ENCODE data around the gene SLCO6A1. TPM values are rescaled to one million over a fixed set of nuclear protein-coding genes. Genes with fewer than 3 reads are reported as not detected.

SLCO6A1 gene
- polyA plus RNA-seq, 1 donor (not counting 4 experiments of a cell fraction or from before 2014, with no cell fraction given), result not detected

DNA sequence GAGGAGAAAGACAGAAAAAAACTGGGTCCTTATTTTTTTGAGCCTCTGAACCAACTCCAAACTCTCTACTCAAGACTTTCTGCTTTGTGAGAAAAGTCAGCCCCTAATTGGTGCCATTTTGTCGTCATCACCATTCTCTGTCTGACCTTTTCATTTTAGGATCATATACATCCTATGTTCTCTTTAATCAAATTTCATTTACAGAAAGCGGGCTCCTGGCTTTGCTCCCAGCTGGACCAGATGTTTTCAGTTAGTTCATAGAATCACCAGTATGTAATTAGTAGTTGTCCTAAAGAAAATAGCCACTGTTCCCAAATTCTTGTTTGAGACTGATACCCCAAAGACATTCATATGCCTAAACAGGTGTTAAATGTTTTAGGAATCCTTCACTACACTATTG lies 174.1 kb downstream of the SLCO6A1 start:
- TF ChIP-seq, protein P1, sequence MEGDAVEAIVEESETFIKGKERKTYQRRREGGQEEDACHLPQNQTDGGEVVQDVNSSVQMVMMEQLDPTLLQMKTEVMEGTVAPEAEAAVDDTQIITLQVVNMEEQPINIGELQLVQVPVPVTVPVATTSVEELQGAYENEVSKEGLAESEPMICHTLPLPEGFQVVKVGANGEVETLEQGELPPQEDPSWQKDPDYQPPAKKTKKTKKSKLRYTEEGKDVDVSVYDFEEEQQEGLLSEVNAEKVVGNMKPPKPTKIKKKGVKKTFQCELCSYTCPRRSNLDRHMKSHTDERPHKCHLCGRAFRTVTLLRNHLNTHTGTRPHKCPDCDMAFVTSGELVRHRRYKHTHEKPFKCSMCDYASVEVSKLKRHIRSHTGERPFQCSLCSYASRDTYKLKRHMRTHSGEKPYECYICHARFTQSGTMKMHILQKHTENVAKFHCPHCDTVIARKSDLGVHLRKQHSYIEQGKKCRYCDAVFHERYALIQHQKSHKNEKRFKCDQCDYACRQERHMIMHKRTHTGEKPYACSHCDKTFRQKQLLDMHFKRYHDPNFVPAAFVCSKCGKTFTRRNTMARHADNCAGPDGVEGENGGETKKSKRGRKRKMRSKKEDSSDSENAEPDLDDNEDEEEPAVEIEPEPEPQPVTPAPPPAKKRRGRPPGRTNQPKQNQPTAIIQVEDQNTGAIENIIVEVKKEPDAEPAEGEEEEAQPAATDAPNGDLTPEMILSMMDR (optimal IDR thresholded peaks at IDR 0.05 in 1 of 3, IDR thresholded peaks at IDR 0.05 in 1 of 3, conservative IDR thresholded peaks at IDR 0.05 in 1 of 3; ENCODE audit: extremely low read depth in 1 of 3, insufficient read depth in 2 of 3, low read length in 3 of 3), result no peak
- TF ChIP-seq EZH2 (IDR thresholded peaks at IDR 0.05; ENCODE audit: low read length), result no peak
- no peaks in the 10 kb centered on the region for H3K79me2 ChIP-seq (ENCODE audit: control insufficient read depth, insufficient read depth, low read length)

More for the DNA sequence above, 174.1 kb downstream of the SLCO6A1 start:
- no peaks in the 10 kb centered on the region for H3K9me3 ChIP-seq (ENCODE audit: control insufficient read depth, low read depth, low read length)
- H3K27ac ChIP-seq (ENCODE audit: control insufficient read depth, insufficient read depth, low read length), result no peak overlapping the region
- no peak overlapping the region for H2AFZ ChIP-seq (ENCODE audit: control insufficient read depth, low read length)
- dilution Hi-C loops (cut with MboI; ENCODE audit: extremely low pct_ligation_motif_present, low sequenced_read_pairs), result no loop called here
- no peaks in the 10 kb centered on the region for H3K9me1 ChIP-seq (ENCODE audit: control insufficient read depth, extremely low read depth, insufficient read depth, low read length)
- H3K9ac ChIP-seq (ENCODE audit: control insufficient read depth, extremely low read depth, insufficient read depth, low read length), result no peak overlapping the region
- DNase-seq (ENCODE audit: low read depth, low spot score), result no peak
- H3K27me3 ChIP-seq (ENCODE audit: control insufficient read depth, extremely low read depth, insufficient read depth, low read length), result no peaks in the 10 kb centered on the region
- H3K36me3 ChIP-seq (ENCODE audit: control insufficient read depth in 2 of 2, extremely low read depth in 1 of 2, insufficient read depth in 2 of 2, low read length in 2 of 2), result no peaks in the 10 kb centered on the region
- H3K4me2 ChIP-seq (ENCODE audit: control insufficient read depth, extremely low read depth, insufficient read depth, low read depth, low read length), result no peak overlapping the region
- H4K20me1 ChIP-seq (ENCODE audit: control insufficient read depth, extremely low read depth, insufficient read depth, low read length), result no peaks in the 10 kb centered on the region
- no peak for FAIRE-seq
- H3K4me3 ChIP-seq (ENCODE audit: control insufficient read depth in 2 of 3, extremely low read depth in 1 of 3, insufficient read depth in 2 of 3, low read depth in 1 of 3, low read length in 3 of 3), result no peak overlapping the region
- no peaks in the 10 kb centered on the region for H3K4me1 ChIP-seq (ENCODE audit: control insufficient read depth, extremely low read depth, insufficient read depth, low read length)

Other genes with a start within 250 kb of the SLCO6A1 start
- gene SLCO4C1, start 202.7 kb downstream of the SLCO6A1 start, polyA plus RNA-seq, result 0.01 to 0.02 TPM in 2 of 3 replicates, not detected in the other

Data from keratinocyte (primary cell).